Glomerular visceral epithelial cell (primary cell): ENCODE results near the gene HSPG2.
"Not testable (repeated sequence)": the region's sequence is repeated elsewhere in the genome, so short reads cannot be mapped to it uniquely, and the experiment has no call there.

Source experiments
- DNase-seq: peaks from one replicate; pipeline ENCODE4 v3.0.0-alpha.2; 2016; ENCODE audit errors: extremely low spot score

Gene HSPG2

GRCh38 chr1:21794656-21795055 lies 142.5 kb downstream of the HSPG2 start:
- no peak for DNase-seq

- no peak for DNase-seq
Observed at GRCh38 chr1:21793104-21793503, 144.0 kb downstream of the HSPG2 start.

DNA sequence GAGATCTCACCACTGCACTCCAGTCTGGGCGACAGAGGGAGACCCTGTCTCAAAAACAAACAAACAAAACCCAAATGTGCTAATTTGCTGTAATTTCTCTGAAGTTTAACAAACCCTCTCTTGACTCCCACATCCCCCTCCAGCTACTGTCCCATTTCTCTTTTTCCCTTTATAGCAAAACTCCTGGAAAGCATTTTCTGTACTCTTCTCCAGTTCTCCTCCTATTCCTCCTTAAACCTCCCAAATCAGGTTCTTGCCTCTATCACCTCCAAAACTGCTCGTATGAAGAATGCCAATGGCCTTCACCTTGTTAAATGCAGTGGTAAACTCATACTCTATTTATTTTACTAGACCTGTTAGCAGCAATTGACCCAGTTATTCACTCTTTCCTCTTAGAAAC lies 150.5 kb downstream of the HSPG2 start:
- DNase-seq, result no peak

DNA sequence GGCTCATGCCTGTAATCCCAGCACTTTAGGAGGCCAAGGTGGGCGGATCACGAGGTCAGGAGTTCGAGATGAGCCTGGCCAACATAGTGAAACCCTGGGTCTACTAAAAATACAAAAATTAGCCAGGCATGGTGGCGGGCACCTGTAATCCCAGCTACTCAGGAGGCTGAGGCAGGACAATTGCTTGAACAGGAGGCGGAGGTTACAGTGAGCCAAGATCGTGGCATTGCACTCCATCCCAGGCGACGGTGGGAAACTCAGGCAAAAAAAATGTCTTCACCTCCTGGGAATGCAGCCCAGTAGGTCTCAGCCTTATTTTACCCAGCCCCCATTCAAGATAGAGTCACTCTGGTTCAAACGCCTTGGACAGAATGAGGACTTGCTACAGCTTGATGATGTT lies 151.3 kb downstream of the HSPG2 start:
- DNase-seq, result not testable (repeated sequence)

DNA sequence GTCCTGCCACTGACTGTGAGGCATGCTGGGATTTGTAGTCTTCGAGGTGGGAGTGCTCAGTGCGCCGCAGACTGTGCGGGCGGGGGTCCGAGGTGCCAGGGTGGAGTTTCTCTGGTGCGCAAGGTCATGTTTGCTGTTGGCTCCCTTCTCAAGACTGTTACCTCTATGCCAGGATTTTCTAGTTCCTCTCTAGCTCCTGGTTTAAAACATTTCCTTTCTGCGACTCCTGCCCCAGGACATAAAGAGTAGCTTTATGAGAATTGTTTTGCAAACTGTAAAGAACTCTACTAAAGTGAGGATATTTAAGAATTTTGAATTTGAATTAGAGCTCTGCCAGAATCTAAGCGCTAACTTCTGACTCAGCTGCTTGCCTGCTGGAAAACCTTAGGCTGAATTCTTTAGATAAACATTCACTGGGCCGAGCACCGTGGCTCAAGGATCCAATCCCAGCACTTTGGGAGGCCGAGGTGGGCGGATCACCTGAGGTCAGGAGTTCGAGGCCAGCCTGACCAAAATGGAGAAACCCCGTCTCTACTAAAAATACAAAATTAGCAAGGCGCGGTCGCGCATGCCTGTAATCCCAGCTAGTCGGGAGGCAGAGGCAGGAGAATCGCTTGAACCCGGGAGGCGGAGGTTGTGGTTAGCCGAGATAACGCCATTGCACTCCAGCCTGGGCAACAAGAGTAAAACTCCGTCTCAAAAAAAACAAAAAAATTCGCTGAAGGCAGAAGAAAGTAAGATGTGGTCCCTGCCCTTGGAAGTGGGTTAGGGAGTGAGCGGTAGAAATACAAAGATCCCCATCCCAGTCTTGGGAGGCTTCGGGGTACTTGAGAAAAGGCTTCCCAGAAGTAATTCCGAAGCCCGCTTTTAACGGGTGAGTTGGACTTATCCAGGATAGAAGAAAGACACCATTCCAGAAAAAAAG lies 153.2 kb downstream of the HSPG2 start:
- DNase-seq, result peak; percentile 96

DNA sequence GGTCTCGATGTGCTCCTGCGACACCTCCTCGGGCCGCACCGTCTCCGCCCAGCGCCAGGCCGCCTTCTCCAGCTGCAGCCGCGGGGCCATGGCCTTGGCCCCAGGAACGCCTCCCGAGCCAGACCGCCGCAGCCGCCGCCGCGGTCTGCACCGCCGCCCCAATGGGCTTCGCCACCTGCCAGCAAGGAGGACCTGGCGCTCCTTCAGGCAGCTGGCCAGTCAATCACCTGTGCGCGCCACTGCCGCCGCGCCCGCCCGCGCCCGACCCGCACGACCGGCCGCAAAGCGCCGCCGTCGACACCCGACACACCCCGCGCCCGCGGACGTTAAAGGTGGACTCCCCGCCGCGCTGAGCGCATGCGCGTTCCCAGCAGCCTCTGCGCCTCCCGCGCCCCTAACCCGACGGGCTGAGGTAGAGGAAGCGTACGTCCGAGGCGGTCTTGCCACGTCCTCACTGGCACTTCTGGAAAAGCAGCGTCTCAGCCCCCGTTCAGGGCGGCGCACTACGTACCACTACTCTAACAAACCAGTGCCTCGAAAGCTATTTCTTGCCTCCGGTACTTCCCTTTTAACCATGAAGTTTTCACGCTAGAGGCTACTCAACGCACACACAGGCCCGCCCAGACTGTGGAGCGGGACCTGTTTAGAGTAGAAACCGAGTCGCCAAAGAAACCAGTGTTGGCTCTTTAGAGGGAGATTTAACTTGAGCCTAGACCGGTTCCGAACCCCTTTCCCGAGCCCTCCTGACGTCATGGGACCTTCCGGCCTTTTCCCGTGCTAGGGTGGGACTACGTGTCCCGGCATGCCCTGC lies 154.0 kb downstream of the HSPG2 start, which contains the start of gene USP48:
TSS of gene USP48 (minus strand) at position 282 of the 811 bp plus-strand sequence. CDS start at position 90, 192 bp downstream.
- DNase-seq, result peak; percentile 96

DNA sequence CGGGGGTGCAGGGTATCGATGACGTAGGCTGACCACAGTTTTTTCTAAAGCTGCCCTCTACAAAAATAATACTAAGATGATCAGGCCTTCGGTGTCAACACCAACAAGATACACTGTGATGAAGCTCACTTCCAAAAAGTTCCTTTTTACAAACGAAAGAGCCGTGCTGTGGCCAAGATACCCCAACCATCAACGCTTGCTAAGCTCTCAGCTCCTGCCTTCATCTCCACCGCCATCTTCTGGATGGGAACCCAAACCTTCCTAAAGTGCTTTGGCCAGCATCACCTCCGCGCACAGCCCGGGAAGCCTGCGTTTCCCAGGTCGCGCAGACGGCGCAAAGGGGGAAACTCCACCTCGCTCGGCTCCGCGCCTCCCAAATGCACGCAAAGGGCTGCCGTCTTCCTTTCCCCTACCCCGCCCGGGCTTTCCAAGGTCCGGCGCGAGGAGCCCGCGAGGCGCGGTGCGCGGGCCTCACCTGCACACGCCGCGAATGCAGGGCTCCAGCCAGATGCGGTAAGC lies 154.7 kb downstream of the HSPG2 start:
- DNase-seq, result peak; percentile 53

- DNase-seq, result peak; percentile 46
Observed at GRCh38 chr1:21781815-21782348, 155.2 kb downstream of the HSPG2 start.

DNA sequence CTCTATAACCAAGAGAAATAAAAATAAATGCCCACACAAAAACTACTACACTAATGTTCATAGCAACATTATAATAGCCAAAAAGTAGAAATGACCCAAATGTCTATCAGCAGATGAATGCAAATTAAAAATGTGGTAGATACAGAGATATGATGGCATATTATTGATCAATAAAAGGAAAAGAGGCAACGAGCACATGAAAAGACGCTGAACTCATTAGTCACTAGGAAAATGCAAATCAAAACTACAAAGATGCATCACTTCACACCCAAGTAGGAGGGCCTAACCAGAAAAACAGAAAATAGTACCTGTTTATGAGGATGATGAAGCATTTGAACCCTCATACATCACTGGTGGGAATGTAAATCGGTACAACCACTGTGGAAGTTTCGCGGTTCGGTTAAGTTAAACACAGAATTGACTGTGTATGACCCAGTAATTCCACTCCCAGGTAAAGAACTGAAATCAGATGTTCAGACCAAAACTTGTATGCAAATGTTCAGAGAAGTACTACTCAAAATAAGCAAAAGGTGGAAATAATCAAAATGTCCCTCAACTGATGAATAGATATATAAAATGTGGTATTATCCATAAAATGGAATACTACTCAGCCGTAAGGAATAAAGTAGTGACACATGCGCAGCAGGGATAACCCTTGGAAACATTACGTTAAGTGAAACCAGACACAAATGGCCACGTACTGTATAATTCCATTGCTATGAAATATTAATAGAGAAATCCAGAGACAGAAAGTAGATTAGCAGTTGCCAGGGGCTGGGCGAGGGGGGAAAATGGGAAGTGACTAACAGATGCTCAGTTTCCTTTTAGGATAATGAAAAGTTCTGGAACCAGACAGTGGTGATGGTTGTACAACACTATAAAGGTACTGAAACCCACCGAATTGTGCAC lies 157.2 kb downstream of the HSPG2 start:
- DNase-seq, result no peak

DNA sequence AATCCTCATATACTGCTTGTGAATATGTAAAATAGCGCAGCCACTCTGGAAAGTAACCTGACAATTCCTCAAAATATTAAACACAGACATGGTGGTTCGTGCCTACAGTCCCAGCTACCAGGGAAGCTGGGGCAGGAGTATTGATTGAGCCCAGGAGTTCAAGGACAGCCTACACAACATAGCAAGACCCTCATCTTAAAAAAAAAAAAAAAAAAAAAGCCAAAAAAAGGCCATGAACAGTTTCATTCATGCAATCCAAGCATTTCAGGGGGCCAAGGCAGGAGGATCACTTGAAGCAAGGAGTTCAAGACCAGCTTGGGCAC lies 158.7 kb downstream of the HSPG2 start:
- DNase-seq, result no peak

GRCh38 chr1:21776925-21777324 lies 160.2 kb downstream of the HSPG2 start:
- not testable (repeated sequence) for DNase-seq

- no peak for DNase-seq
Observed at GRCh38 chr1:21775985-21776562, 161.0 kb downstream of the HSPG2 start.

GRCh38 chr1:21775550-21775914 lies 161.6 kb downstream of the HSPG2 start:
- DNase-seq, result no peak

DNA sequence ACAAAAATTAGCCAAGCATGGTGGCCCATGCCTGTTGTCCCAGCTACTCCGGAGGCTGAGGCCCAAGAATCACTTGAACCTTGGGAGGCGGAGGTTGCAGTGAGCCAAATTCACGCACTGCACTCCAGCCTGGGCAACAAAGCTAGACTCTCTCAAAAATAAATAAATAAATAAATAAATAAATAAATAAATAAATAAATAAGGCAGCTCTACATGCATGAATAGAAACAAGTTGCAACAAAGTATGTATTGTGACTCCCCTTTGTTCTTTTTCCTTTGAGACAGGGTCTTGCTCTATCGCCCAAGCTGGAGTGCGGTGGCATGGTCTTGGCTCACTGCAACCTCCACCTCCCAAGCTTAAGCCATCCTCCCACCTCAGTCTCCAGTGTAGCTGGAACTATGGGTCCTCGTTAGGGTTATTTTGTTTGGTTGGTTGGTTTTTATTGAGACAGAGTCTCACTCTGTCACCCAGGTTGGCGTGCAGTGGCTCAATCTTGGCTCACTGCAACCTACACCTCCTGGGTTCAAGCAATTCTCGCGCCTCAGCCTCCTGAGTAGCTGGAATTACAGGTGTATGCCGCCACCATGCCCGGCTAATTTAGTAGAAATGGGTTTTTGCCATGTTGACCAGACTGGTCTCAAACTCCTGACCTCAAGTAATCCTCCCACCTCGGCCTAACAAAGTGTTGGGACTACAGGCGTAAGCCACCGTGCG lies 162.1 kb downstream of the HSPG2 start:
- DNase-seq, result no peak

- DNase-seq, result no peak
Observed at GRCh38 chr1:21773585-21773984, 163.5 kb downstream of the HSPG2 start.
